Chondrocyte (in vitro differentiated cells): ENCODE measurements around the gene DNHD1. TPM values are rescaled to one million over a fixed set of nuclear protein-coding genes. Genes with fewer than 3 reads are reported as not detected.

Source experiments
- DNase-seq: peaks from one replicate; pipeline ENCODE4 v3.0.0; 2021; ENCODE audit warnings: mixed read lengths, low spot score
- H3K27ac Mint-ChIP-seq: one replicate; pipeline ENCODE4 v1.8.0; 2021; ENCODE audit warnings: mild to moderate bottlenecking, moderate library complexity, mixed read lengths; ENCODE audit not compliant: unreplicated experiment
- H3K27me3 Mint-ChIP-seq: 2 replicates; pipeline ENCODE4 v1.8.0; 2021; ENCODE audit warnings: low read depth, mixed read lengths
- H3K36me3 Mint-ChIP-seq: 2 replicates; pipeline ENCODE4 v1.8.0; 2021; ENCODE audit warnings: low read depth, mixed read lengths
- H3K4me1 Mint-ChIP-seq: 2 replicates; pipeline ENCODE4 v1.8.0; 2021; ENCODE audit warnings: low read depth, mild to moderate bottlenecking, mixed read lengths
- H3K4me3 Mint-ChIP-seq: one replicate; pipeline ENCODE4 v1.8.0; 2021; ENCODE audit warnings: mild to moderate bottlenecking, moderate library complexity, mixed read lengths; ENCODE audit not compliant: unreplicated experiment
- H3K9me3 Mint-ChIP-seq: 2 replicates; pipeline ENCODE4 v1.8.0; 2021; ENCODE audit warnings: low read depth, mixed read lengths
- total RNA-seq: library from RNA; stranded (reverse); gene quantifications from 3 replicates; pipeline ENCODE4 v1.2.1, GENCODE V29; 2021
- TF ChIP-seq, protein P1 (sequence below): fragments of 200-600 bp; sonication (generic); IDR thresholded peaks from 2 replicates; pipeline ENCODE4 v1.5.0; 2021; ENCODE audit warnings: antibody characterized with exemption, mild to moderate bottlenecking, moderate library complexity

Gene DNHD1
- total RNA-seq, 1 donor from 2014 or later = 3.8 TPM

DNA sequence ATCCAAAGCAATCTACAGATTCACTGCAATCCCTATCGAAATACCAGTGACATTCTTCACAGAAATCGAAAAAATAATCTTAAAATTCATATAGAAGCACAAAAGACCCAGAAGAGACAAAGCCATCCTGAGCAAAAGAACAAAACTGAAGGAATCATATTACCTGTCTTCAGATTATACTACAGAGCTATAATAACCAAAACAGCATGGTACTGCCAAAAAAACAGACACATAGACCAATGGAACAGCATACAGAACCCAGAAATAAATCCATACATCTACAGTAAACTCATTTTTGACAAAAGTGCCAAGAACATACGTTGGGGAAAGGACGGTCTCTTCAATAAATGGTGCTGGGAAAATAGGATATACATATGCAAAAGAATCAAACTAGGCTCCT, 87.4 kb downstream of the DNHD1 start:
- Mint-ChIP-seq H3K4me1 (no peaks in the 10 kb centered on the region), H3K36me3 (peaks cover 19% of the 10 kb centered on the region), H3K27ac (no peak overlapping the region), H3K27me3 (no peaks in the 10 kb centered on the region), H3K9me3 (peaks cover 26% of the 10 kb centered on the region), H3K4me3 (no peak overlapping the region)
- TF ChIP-seq, protein P1, sequence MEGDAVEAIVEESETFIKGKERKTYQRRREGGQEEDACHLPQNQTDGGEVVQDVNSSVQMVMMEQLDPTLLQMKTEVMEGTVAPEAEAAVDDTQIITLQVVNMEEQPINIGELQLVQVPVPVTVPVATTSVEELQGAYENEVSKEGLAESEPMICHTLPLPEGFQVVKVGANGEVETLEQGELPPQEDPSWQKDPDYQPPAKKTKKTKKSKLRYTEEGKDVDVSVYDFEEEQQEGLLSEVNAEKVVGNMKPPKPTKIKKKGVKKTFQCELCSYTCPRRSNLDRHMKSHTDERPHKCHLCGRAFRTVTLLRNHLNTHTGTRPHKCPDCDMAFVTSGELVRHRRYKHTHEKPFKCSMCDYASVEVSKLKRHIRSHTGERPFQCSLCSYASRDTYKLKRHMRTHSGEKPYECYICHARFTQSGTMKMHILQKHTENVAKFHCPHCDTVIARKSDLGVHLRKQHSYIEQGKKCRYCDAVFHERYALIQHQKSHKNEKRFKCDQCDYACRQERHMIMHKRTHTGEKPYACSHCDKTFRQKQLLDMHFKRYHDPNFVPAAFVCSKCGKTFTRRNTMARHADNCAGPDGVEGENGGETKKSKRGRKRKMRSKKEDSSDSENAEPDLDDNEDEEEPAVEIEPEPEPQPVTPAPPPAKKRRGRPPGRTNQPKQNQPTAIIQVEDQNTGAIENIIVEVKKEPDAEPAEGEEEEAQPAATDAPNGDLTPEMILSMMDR = no peak
- DNase-seq = no peak

DNA sequence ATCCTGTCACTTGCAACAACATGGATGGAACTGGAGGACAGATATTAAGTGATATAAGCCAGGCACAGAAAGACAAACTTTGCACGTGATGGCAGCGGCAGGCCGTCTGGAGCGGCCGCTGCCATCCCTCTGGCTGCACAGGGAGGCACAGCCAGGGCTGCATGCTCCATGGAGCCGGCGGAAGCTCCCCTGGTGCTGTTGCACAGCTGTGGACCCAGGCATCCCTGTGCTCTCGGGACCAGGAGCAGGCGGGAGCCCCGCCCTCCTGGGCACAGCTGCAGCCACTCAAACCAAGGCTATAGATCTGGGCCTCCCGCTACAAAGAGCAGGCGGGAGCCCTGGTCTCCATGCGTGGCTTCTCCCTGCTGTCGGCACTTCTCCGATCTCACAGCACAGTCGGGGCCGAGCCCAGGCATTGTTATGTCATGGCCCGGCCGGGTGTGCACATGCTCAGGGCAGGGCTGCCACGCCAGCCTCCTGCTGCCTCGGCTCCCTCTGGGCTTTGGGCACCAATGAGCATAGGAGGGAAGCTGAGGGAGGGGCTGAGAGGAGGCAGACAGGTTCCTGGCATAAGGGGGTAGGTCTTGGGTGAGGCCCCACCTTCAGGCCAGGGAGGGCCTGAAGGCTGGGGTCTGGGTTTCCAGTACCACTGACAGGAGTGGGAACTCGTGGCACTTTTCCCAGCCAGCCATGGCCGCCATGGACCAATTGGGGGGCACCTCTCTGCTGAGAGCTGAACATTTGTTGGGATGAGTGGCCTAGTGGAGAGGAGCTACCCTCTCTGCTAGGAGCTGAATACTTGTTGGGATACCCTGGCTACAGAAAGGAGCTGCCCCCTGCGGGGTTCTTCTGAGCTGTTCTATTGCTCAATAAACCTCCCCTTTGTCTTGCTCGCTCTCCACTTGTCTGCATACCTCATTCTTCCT, 89.6 kb downstream of the DNHD1 start:
- no peak overlapping the region for H3K27ac Mint-ChIP-seq
- TF ChIP-seq, protein P1 = no peak
- H3K4me1 Mint-ChIP-seq = no peaks in the 10 kb centered on the region
- H3K36me3 Mint-ChIP-seq = peaks cover 19% of the 10 kb centered on the region
- no peak for DNase-seq
- peaks cover 26% of the 10 kb centered on the region for H3K9me3 Mint-ChIP-seq
- H3K4me3 Mint-ChIP-seq = no peak overlapping the region
- no peaks in the 10 kb centered on the region for H3K27me3 Mint-ChIP-seq

DNA sequence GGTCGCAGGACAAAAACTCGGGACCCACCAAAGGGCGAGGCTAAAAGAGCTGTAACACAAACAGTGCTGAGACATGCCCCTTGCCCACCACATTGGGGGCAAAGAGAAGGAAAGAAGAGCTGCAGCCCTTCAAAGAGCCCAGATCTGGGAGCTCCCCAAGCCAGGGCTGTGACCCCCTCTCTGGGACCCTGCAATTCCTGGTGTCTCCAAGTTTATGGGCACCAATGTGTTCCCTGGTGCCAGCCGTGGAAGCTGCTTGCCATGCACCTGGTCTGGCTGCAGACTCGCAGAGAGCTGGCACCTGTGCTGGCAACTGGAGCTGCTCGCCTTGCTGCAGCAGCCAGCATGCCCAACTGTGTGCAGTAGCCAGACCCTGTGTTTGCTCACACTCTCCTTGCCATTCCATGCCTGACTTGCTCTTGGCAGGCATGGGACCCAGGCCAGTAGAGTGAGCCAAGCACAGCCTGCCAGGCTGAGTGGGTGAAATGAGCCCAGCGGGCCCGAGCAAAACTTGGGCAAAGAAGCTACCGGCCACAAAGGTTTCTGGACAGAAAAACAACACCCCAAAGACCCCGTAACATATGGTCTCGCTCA, 90.4 kb downstream of the DNHD1 start:
- H3K4me3 Mint-ChIP-seq = no peak overlapping the region
- H3K36me3 Mint-ChIP-seq = peaks cover 20% of the 10 kb centered on the region
- no peaks in the 10 kb centered on the region for H3K4me1 Mint-ChIP-seq
- DNase-seq = no peak
- H3K9me3 Mint-ChIP-seq = peaks cover 26% of the 10 kb centered on the region
- TF ChIP-seq, protein P1 = no peak
- no peak overlapping the region for H3K27ac Mint-ChIP-seq
- no peaks in the 10 kb centered on the region for H3K27me3 Mint-ChIP-seq

DNA sequence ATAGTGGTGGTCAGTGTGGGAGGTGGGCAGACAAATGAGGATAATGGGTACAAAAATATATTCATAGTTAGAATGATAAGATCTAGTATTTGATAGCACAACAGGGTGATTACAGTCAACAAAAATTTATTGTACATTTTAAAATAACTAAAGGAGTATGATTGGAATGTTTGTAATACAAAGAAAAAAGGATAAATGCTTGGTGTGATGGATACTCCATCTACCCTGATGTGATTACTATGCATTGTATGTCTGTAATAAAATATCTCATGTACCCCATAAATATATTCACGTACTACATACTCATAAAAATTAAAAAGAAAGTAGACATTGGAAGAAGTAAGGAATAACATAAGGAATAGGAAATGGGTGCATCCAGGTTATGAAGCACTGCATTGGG, 90.9 kb downstream of the DNHD1 start:
- TF ChIP-seq, protein P1 = no peak
- Mint-ChIP-seq H3K27ac (no peak overlapping the region), H3K9me3 (peaks cover 21% of the 10 kb centered on the region), H3K4me3 (no peak overlapping the region), H3K36me3 (peaks cover 18% of the 10 kb centered on the region), H3K4me1 (no peaks in the 10 kb centered on the region), H3K27me3 (no peaks in the 10 kb centered on the region)
- no peak for DNase-seq

DNA sequence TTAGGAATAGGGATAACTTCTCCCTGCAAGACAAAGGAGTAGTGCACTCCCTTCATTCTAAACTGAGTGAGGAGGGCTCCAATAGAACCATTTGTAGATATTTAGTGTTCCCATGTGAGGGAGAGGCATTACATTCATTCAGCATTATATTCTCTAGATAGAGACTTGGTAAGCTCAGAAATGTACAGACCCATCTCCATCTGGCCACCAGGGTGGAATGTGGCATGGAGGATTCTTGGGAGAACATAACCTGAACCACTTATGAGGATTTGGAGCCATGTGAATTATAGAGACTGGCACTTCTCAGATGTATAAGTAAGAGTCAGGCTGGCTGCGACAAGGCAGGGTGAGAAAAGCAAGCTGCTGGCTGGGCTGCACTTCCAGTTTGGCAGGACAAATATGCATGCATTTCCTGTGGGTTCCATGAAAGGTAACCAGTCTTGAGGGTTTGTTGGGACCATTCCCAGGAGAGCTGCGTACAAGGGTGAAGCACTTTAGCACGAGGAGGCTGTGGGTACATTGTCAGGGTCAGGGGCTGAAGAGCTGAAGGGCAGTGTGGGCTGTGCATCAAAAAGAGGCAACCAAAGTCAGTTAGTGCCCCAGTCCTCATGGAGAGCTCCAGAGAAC, 97.2 kb downstream of the DNHD1 start:
- no peaks in the 10 kb centered on the region for H3K27me3 Mint-ChIP-seq
- no peak overlapping the region for H3K4me3 Mint-ChIP-seq
- DNase-seq = no peak
- peaks cover 11% of the 10 kb centered on the region for H3K4me1 Mint-ChIP-seq
- no peaks in the 10 kb centered on the region for H3K9me3 Mint-ChIP-seq
- H3K27ac Mint-ChIP-seq = no peak overlapping the region
- TF ChIP-seq, protein P1 = no peak
- H3K36me3 Mint-ChIP-seq = peaks cover 22% of the 10 kb centered on the region
